OCI-LY7 (cell line): ENCODE data around the gene CDC20B.

Experiments
- EZH2phosphoT487 ChIP-seq: fragments of 200-600 bp; sonication (generic); IDR thresholded peaks from 2 replicates; pipeline ENCODE4 v1.6.1; 2018; ENCODE audit warnings: low read depth, borderline replicate concordance, mild to moderate bottlenecking, mixed run types, antibody characterized with exemption, low read length, moderate library complexity, mixed read lengths
- TF ChIP-seq, protein P1 (sequence below): fragments of 200-600 bp; sonication (generic); conservative IDR thresholded peaks from 2 replicates; pipeline ENCODE4 v1.5.1; 2014; ENCODE audit warnings: mild to moderate bottlenecking, antibody characterized with exemption, low read length, moderate library complexity, mixed read lengths

DNA sequence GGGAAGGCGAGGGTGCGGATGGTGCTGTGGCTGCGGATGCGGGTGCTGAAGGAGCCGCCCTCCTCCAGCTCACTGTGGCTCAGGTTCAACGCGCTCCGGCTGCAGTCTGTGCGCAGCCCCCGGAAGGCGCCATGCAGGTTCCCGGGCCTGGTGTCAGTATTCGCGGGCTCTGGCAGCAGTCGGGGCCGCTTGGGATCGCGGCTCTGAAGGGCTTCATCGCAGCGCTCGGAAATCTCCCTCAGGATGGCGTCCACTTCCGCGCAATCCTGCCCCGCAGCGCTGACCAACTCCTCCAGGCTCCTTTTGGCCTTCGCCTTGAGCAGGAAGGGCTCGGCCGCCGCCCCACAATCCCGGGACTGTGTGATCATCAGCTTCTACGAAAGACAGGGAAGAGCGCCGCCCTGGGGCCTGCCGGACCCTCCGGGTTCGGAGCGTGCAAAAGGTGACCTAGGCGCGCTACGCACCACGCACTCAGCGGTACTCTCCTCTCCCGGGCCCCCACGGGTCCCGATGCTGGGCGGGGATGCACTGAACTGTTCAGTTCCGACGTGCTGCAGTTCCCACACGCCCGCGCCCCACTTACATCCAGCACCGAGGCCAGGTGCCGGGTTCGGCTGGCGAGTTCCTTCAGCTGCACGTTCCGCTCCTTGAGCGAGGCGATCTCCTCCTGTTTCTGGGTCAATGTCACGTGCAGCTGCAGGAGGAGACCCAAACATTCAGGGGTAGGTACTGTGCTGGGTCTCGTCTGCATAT, 47.6 kb upstream of the CDC20B start:
- TF ChIP-seq, protein P1, sequence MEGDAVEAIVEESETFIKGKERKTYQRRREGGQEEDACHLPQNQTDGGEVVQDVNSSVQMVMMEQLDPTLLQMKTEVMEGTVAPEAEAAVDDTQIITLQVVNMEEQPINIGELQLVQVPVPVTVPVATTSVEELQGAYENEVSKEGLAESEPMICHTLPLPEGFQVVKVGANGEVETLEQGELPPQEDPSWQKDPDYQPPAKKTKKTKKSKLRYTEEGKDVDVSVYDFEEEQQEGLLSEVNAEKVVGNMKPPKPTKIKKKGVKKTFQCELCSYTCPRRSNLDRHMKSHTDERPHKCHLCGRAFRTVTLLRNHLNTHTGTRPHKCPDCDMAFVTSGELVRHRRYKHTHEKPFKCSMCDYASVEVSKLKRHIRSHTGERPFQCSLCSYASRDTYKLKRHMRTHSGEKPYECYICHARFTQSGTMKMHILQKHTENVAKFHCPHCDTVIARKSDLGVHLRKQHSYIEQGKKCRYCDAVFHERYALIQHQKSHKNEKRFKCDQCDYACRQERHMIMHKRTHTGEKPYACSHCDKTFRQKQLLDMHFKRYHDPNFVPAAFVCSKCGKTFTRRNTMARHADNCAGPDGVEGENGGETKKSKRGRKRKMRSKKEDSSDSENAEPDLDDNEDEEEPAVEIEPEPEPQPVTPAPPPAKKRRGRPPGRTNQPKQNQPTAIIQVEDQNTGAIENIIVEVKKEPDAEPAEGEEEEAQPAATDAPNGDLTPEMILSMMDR = no peak
- TF ChIP-seq EZH2phosphoT487 = no peak
